Kidney (tissue), 14 donors: ENCODE results near the gene ALDOA. TPM values are rescaled to one million over a fixed set of nuclear protein-coding genes. Genes with fewer than 3 reads are reported as not detected.

ENCODE experiments used
- DNase-seq, 5 donors: peaks; one replicate each; pipeline ENCODE4 v3.0.0-alpha.2; 2013 to 2020
- FAIRE-seq: peaks from 2 replicates; lab custom pipeline; 2012; peaks lifted over from hg19 to GRCh38; lab: Jason Lieb, UNC
- H3K27ac ChIP-seq, 2 donors: one replicate each; pipeline ENCODE4 v1.7.0; 2013; ENCODE audit warnings: low read depth in 2 of 2, low read length in 2 of 2, inconsistent platforms in 1 of 2
- H3K27me3 ChIP-seq: one replicate; pipeline ENCODE4 v1.7.1; 2013; ENCODE audit warnings: low read length, inconsistent platforms; ENCODE audit not compliant: control insufficient read depth, insufficient read depth
- H3K36me3 ChIP-seq, 3 donors: one replicate each; pipeline versions ENCODE4 v1.7.0 to v1.7.1; 2013; ENCODE audit warnings: low read length in 3 of 3, control low read depth in 1 of 3, inconsistent platforms in 1 of 3; ENCODE audit not compliant: insufficient read depth in 3 of 3, control insufficient read depth in 2 of 3
- H3K4me1 ChIP-seq, 3 donors: one replicate each; pipeline versions ENCODE4 v1.7.0 to v1.7.1; 2013; ENCODE audit warnings: low read length in 3 of 3, inconsistent platforms in 1 of 3, low read depth in 1 of 3; ENCODE audit not compliant: control insufficient read depth in 2 of 3, insufficient read depth in 2 of 3
- H3K4me3 ChIP-seq, 3 donors: one replicate each; pipeline versions ENCODE4 v1.7.0 to v1.8.1; 2013; ENCODE audit warnings: low read length in 3 of 3, control low read depth in 1 of 3, inconsistent platforms in 1 of 3
- H3K9ac ChIP-seq, 3 donors: one replicate each; pipeline versions ENCODE4 v1.7.0 to v1.7.1; 2013; ENCODE audit warnings: low read length in 3 of 3, control low read depth in 1 of 3, inconsistent platforms in 1 of 3
- H3K9me3 ChIP-seq, 3 donors: one replicate each; pipeline versions ENCODE4 v1.7.0 to v1.7.1; 2013; ENCODE audit warnings: low read length in 3 of 3, control low read depth in 1 of 3, inconsistent platforms in 1 of 3; ENCODE audit not compliant: control insufficient read depth in 2 of 3, insufficient read depth in 1 of 3
- CTCF ChIP-seq: IDR thresholded peaks from 3 replicates; pipeline ENCODE4 v1.5.1; 2012; ENCODE audit warnings: mild to moderate bottlenecking, moderate library complexity, borderline replicate concordance; ENCODE audit not compliant: insufficient read depth; ENCODE audit errors: extremely low read depth
- intact Hi-C: fragments of 100-400 bp; cut with DNase I; formaldehyde crosslinking; loops from one replicate; pipeline ENCODE4 v1.11.1; 2022
- polyA plus RNA-seq: library from polyadenylated mRNA; stranded (reverse); fragments of 350-450 nt; fragmentation: Illumina TruSeq; extraction: RNeasy Lipid Tissue Mini Kit (QIAGEN cat#74804); gene quantifications from one replicate; pipeline ENCODE4 v1.2.3, GENCODE V29; 2014; ENCODE audit warnings: low read depth, low replicate concordance; ENCODE audit not compliant: insufficient read depth
- total RNA-seq: library from RNA; stranded (reverse); fragmentation: NEBNext Ultra II Directional; extraction: Animal tissue kit (Norgen Biotek cat#: 25700); gene quantifications from one replicate; pipeline ENCODE4 v1.2.1, GENCODE V29; 2021
- donor health status: control.
- donor health status: control.
- donor health status: control.
- donor health status: control.
- donor health status: control.
- donor health status: DM: yes; HTN: yes; CAD: no.
- donor health status: Normal renal cell carcinoma (clear cell type).

Gene ALDOA
- total and polyA plus RNA-seq, 2 donors from 2014 or later = 1,017 to 1,506 TPM

GRCh38 chr16:30079480-30079879, 13.9 kb downstream of the ALDOA start:
- no peak overlapping the region for H3K9ac ChIP-seq
- H3K36me3 ChIP-seq = peaks cover 0 to 42% (median 33%) of the 10 kb centered on the region in 3 donors
- no peaks in the 10 kb centered on the region for H3K27me3 ChIP-seq
- H3K9me3 ChIP-seq = no peaks in the 10 kb centered on the region
- intact Hi-C loops = no loop called here
- H3K27ac ChIP-seq = no peak overlapping the region
- FAIRE-seq (no peak), DNase-seq (no peak)
- peaks cover 0 to 22% (median 8%) of the 10 kb centered on the region in 3 donors for H3K4me1 ChIP-seq
- no peak for TF ChIP-seq CTCF
- no peak overlapping the region for H3K4me3 ChIP-seq

- intact Hi-C loops = no loop called here
- FAIRE-seq (no peak), DNase-seq (no peak)
- H3K9me3 ChIP-seq = no peaks in the 10 kb centered on the region
- TF ChIP-seq CTCF = no peak
- H3K4me3 ChIP-seq = no peak overlapping the region
- H3K4me1 ChIP-seq = peaks cover 0 to 9% (median 0%) of the 10 kb centered on the region in 3 donors
- H3K27me3 ChIP-seq = no peaks in the 10 kb centered on the region
- H3K27ac ChIP-seq = no peak overlapping the region
- H3K36me3 ChIP-seq = peaks cover 0 to 41% (median 33%) of the 10 kb centered on the region in 3 donors
- H3K9ac ChIP-seq = no peak overlapping the region
Observed at GRCh38 chr16:30082545-30083090, 17.1 kb downstream of the ALDOA start.

GRCh38 chr16:30083216-30084055, 17.9 kb downstream of the ALDOA start:
- Histone ChIP-seq H3K36me3 (peaks cover 0 to 37% (median 28%) of the 10 kb centered on the region in 3 donors), H3K9ac (no peak overlapping the region), H3K4me1 (peaks cover 0 to 2% (median 0%) of the 10 kb centered on the region in 3 donors), H3K27ac (no peak overlapping the region), H3K27me3 (no peaks in the 10 kb centered on the region), H3K4me3 (no peak overlapping the region), H3K9me3 (no peaks in the 10 kb centered on the region)
- no peak for DNase-seq
- intact Hi-C loops = no loop called here
- FAIRE-seq = no peak
- TF ChIP-seq CTCF = no peak
